Mesenchymal stem cell (in vitro differentiated cells and primary cell): ENCODE data around the gene DYNLT4.

Experiments
- DNase-seq: peaks from one replicate; pipeline ENCODE4 v3.0.0-alpha.2; 2013
- H2AFZ ChIP-seq: one replicate; pipeline ENCODE4 v1.6.1; 2013; ENCODE audit warnings: low read depth, mild to moderate bottlenecking, control low read depth, inconsistent platforms, low read length, moderate library complexity
- H2AK5ac ChIP-seq: 2 replicates; pipeline ENCODE4 v1.6.1; 2013; ENCODE audit warnings: low read length, moderate library complexity, mild to moderate bottlenecking, inconsistent platforms; ENCODE audit not compliant: severe bottlenecking
- H2BK120ac ChIP-seq: one replicate; pipeline ENCODE4 v1.6.1; 2013; ENCODE audit warnings: low read depth, mild to moderate bottlenecking, inconsistent platforms, low read length, moderate library complexity
- H2BK12ac ChIP-seq, 2 experiments: one replicate each; pipeline ENCODE4 v1.6.1; 2013; ENCODE audit warnings: inconsistent platforms in 2 of 2, low read length in 2 of 2, mild to moderate bottlenecking in 2 of 2, moderate library complexity in 2 of 2, control low read depth in 1 of 2
- H2BK15ac ChIP-seq: one replicate; pipeline ENCODE4 v1.6.1; 2013; ENCODE audit warnings: mild to moderate bottlenecking, low read depth, inconsistent platforms; ENCODE audit not compliant: poor library complexity, severe bottlenecking
- H2BK5ac ChIP-seq: 2 replicates; pipeline ENCODE4 v1.6.1; 2013; ENCODE audit warnings: low read depth, mild to moderate bottlenecking, low read length, control low read depth, inconsistent platforms; ENCODE audit not compliant: poor library complexity, severe bottlenecking
- H3K14ac ChIP-seq, 2 experiments: one replicate each; pipeline ENCODE4 v1.6.1; 2013; ENCODE audit warnings: inconsistent platforms in 2 of 2, low read length in 2 of 2, control low read depth in 1 of 2, mild to moderate bottlenecking in 1 of 2, moderate library complexity in 1 of 2
- H3K18ac ChIP-seq, 2 experiments: one replicate each; pipeline ENCODE4 v1.6.1; 2013; ENCODE audit warnings: inconsistent platforms in 2 of 2, low read length in 2 of 2, control low read depth in 1 of 2, low read depth in 1 of 2, mild to moderate bottlenecking in 1 of 2
- H3K23ac ChIP-seq, 2 experiments: one replicate each; pipeline ENCODE4 v1.6.1; 2013; ENCODE audit warnings: inconsistent platforms in 2 of 2, low read length in 2 of 2, mild to moderate bottlenecking in 2 of 2, moderate library complexity in 2 of 2, control low read depth in 1 of 2
- H3K27ac ChIP-seq: 2 replicates; pipeline ENCODE4 v1.5.1; 2013; ENCODE audit warnings: mild to moderate bottlenecking, moderate library complexity, low read length, control low read depth, inconsistent platforms; ENCODE audit not compliant: poor library complexity, severe bottlenecking
- H3K27me3 ChIP-seq, 2 experiments: 2 replicates each; pipeline versions ENCODE4 v1.6.1 to v1.7.0; 2013; ENCODE audit warnings: low read length in 2 of 2, mild to moderate bottlenecking in 2 of 2, moderate library complexity in 2 of 2, control low read depth in 1 of 2, inconsistent platforms in 1 of 2; ENCODE audit not compliant: control insufficient read depth in 1 of 2, insufficient read depth in 1 of 2
- H3K36me3 ChIP-seq, 2 experiments: 2 replicates each; pipeline versions ENCODE4 v1.6.1 to v1.7.0; 2013; ENCODE audit warnings: low read length in 2 of 2, control low read depth in 1 of 2, inconsistent platforms in 1 of 2, low read depth in 1 of 2, mild to moderate bottlenecking in 1 of 2; ENCODE audit not compliant: insufficient read depth in 2 of 2, control insufficient read depth in 1 of 2
- H3K4ac ChIP-seq, 2 experiments: one replicate each; pipeline ENCODE4 v1.6.1; 2013; ENCODE audit warnings: inconsistent platforms in 2 of 2, low read length in 2 of 2, mild to moderate bottlenecking in 2 of 2, moderate library complexity in 2 of 2, control low read depth in 1 of 2, low read depth in 1 of 2
- H3K4me1 ChIP-seq: 2 replicates; pipeline ENCODE4 v1.6.1; 2013; ENCODE audit warnings: low read depth, low read length, control low read depth; ENCODE audit not compliant: control insufficient read depth, insufficient read depth
- H3K4me2 ChIP-seq: 2 replicates; pipeline ENCODE4 v1.6.1; 2013; ENCODE audit warnings: low read length, mild to moderate bottlenecking, inconsistent platforms; ENCODE audit not compliant: poor library complexity, severe bottlenecking
- H3K4me3 ChIP-seq, 2 experiments: 2 replicates each; pipeline versions ENCODE4 v1.5.1 to v1.7.0; 2013; ENCODE audit warnings: low read length in 2 of 2, mild to moderate bottlenecking in 2 of 2, control low read depth in 1 of 2, low read depth in 1 of 2; ENCODE audit not compliant: insufficient read depth in 1 of 2
- H3K79me1 ChIP-seq: replicated peaks from 2 replicates; pipeline ENCODE4 v1.6.1; 2013; ENCODE audit warnings: mild to moderate bottlenecking, control low read depth, low read length, inconsistent platforms; ENCODE audit not compliant: poor library complexity, severe bottlenecking
- H3K9ac ChIP-seq: 2 replicates; pipeline ENCODE4 v1.7.0; 2013; ENCODE audit warnings: mild to moderate bottlenecking, low read length, moderate library complexity
- H3K9me3 ChIP-seq: 2 replicates; pipeline ENCODE4 v1.7.0; 2013; ENCODE audit warnings: mild to moderate bottlenecking, low read length; ENCODE audit not compliant: control insufficient read depth
- H4K8ac ChIP-seq: one replicate; pipeline ENCODE4 v1.6.1; 2013; ENCODE audit warnings: inconsistent platforms, mild to moderate bottlenecking, low read length, moderate library complexity
- H4K91ac ChIP-seq: one replicate; pipeline ENCODE4 v1.6.1; 2013; ENCODE audit warnings: mild to moderate bottlenecking, low read length, inconsistent platforms
- WGBS: methylation state at CpG from one replicate; pipeline ENCODE4 v1.1.7; 2013; ENCODE audit warnings: mixed read lengths; 5-methylcytosine and 5-hydroxymethylcytosine counted together

DYNLT4 gene

GRCh38 chr1:44810101-44810761 lies 3.1 kb upstream of the DYNLT4 start:
- Histone ChIP-seq H3K14ac (peak overlapping the region in 1 of 2 experiments; percentile 85), H2AFZ (no peak overlapping the region), H3K4ac (peak overlapping the region; percentile 90 to 99), H2BK12ac (peak overlapping the region; percentile 88 to 98), H3K9me3 (no peaks in the 10 kb centered on the region), H3K27me3 (no peaks in the 10 kb centered on the region), H2BK120ac (peak overlapping the region; percentile 75), H2AK5ac (peak overlapping the region; percentile 93), H3K36me3 (peaks cover 37 to 46% of the 10 kb centered on the region in 2 experiments), H3K4me1 (peaks cover 71% of the 10 kb centered on the region), H3K27ac (peak overlapping the region; percentile 100), H3K18ac (peak overlapping the region; percentile 91 to 100), H2BK15ac (peak overlapping the region; percentile 95), H3K4me3 (peak overlapping the region; percentile 35 to 75), H4K91ac (peak overlapping the region; percentile 100), H3K4me2 (peak overlapping the region; percentile 38), H2BK5ac (no peak overlapping the region), H3K79me1 (peaks cover 9% of the 10 kb centered on the region), H4K8ac (peak overlapping the region; percentile 86), H3K23ac (peak overlapping the region in 1 of 2 experiments; percentile 63), H3K9ac (peak overlapping the region; percentile 97)
- WGBS, result 87% methylated on average over 11 of the region's 12 CpGs
- DNase-seq, result peak; percentile 40

- Histone ChIP-seq H2BK12ac (peak overlapping the region; percentile 94 to 99), H3K14ac (peak overlapping the region; percentile 9 to 97), H4K91ac (peak overlapping the region; percentile 100), H2BK5ac (peak overlapping the region; percentile 87), H3K9me3 (no peaks in the 10 kb centered on the region), H3K27me3 (no peaks in the 10 kb centered on the region), H3K4ac (peak overlapping the region; percentile 90 to 99), H3K79me1 (peaks cover 11% of the 10 kb centered on the region), H4K8ac (peak overlapping the region; percentile 86), H2AFZ (no peak overlapping the region), H2BK120ac (peak overlapping the region; percentile 100), H3K4me2 (peak overlapping the region; percentile 38), H3K4me3 (peak overlapping the region; percentile 31 to 75), H2BK15ac (peak overlapping the region; percentile 96), H3K9ac (peak overlapping the region; percentile 97), H3K27ac (peak overlapping the region; percentile 100), H3K18ac (peak overlapping the region; percentile 91 to 100), H3K23ac (peak overlapping the region; percentile 25 to 42), H3K4me1 (peaks cover 76% of the 10 kb centered on the region), H2AK5ac (peak overlapping the region; percentile 93), H3K36me3 (peaks cover 40 to 49% of the 10 kb centered on the region in 2 experiments)
- peak; percentile 90 for DNase-seq
- WGBS, result 65% methylated on average over 5 of the region's 6 CpGs
These were observed 2.1 kb upstream of the DYNLT4 start for GRCh38 chr1:44808938-44809917.

GRCh38 chr1:44808063-44808937 lies 1.1 kb upstream of the DYNLT4 start, which contains the start of gene BTBD19:
TSS of gene BTBD19 (plus strand) at chr1:44808523. CDS start at chr1:44808821, 298 bp downstream.
- H3K18ac ChIP-seq, result peak within 1 kb of the TSS; percentile 99 to 100
- H4K8ac ChIP-seq, result peak within 1 kb of the TSS; percentile 89
- peak within 1 kb of the TSS; percentile 100 for H2AK5ac ChIP-seq
- 12% methylated on average over 23 of the region's 23 CpGs for WGBS
- H3K36me3 ChIP-seq, result peaks cover 47 to 52% of the 10 kb centered on the region in 2 experiments
- peaks cover 9% of the 10 kb centered on the region for H3K79me1 ChIP-seq
- peak within 1 kb of the TSS; percentile 9 to 97 for H3K14ac ChIP-seq
- H3K4me2 ChIP-seq, result peak within 1 kb of the TSS; percentile 38
- H3K9me3 ChIP-seq, result no peaks in the 10 kb centered on the region
- peak within 1 kb of the TSS; percentile 100 for H4K91ac ChIP-seq
- peak within 1 kb of the TSS; percentile 97 for H3K9ac ChIP-seq
- H2BK120ac ChIP-seq, result peak within 1 kb of the TSS; percentile 100
- peak within 1 kb of the TSS; percentile 99 for H2BK5ac ChIP-seq
- H3K4me3 ChIP-seq, result peak within 1 kb of the TSS; percentile 31 to 75
- peak within 1 kb of the TSS; percentile 97 to 99 for H3K4ac ChIP-seq
- H3K4me1 ChIP-seq, result peaks cover 78% of the 10 kb centered on the region
- peak within 1 kb of the TSS; percentile 94 to 99 for H2BK12ac ChIP-seq
- peak within 1 kb of the TSS; percentile 100 for H3K27ac ChIP-seq
- H2BK15ac ChIP-seq, result peak within 1 kb of the TSS; percentile 96
- H3K23ac ChIP-seq, result peak within 1 kb of the TSS; percentile 25 to 75
- H3K27me3 ChIP-seq, result no peaks in the 10 kb centered on the region
- H2AFZ ChIP-seq, result no peak within 1 kb of the TSS
- DNase-seq, result peak; percentile 96
